ENCODE data around the gene MYF5.

The MYF5 gene

DNA sequence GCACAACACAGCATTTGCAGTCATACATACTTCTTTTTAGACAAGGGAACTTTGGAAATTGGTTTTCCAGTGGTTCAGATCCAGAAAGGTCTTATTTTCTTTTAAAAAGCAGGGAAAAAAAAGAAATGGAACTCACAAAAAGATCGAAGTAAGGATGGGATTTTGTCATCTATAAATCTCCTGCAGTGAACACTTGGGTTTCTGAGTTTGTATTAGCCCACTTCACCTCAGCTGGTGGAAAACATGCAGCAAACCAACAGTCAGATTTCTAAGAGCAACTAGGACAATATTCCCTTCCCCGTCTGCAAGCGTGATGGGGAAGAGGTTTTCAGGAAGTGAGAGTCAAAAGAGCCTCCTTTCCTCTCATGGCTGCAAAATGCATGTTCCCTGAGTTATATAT is 4.6 kb downstream of the MYF5 start:
- TF ChIP-seq CTCF (IDR thresholded peaks at IDR 0.05) = no peak
- Mint-ChIP-seq H3K27me3 (ENCODE audit: low read depth, poor library complexity) (peaks cover 11% of the 10 kb centered on the region), H3K9me3 (no peaks in the 10 kb centered on the region), H3K4me1 (peaks cover 6% of the 10 kb centered on the region), H3K27ac (no peak overlapping the region), H3K36me3 (ENCODE audit: low read depth) (no peaks in the 10 kb centered on the region), H3K4me3 (no peak overlapping the region)
- DNase-seq = no peak

DNA sequence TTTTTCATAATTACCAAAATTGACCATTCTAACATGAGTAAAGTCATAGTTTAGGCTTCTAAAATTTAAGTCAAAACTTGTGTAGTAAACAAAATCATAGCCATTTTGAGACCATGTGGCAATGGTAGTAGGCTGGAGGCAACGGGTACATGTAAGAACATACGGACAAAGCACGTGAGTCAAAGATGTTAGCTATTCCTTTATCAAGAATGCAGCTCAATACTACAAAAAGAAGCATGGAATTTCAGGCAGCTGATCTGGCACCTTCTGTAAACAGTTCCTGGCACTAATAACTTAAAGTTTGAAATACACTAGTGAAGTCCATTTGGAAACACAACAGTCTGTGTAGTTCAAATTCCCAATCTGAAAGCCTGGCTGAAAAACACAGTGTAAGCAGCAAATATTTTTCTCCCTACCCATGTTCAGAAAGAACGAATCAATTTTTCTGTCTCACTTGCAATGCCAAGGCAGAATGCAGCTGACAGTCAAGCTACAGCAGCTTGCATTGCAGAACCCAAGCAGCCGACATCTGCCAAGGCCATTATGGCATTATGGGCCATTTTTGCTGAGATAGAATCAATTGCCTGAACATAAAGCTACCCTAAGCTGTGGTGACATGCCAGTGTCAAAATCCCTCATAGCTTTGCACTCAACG is 29.3 kb downstream of the MYF5 start:
- H3K27me3 Mint-ChIP-seq (ENCODE audit: low read depth, poor library complexity) = peaks cover 5% of the 10 kb centered on the region
- peaks cover 6% of the 10 kb centered on the region for H3K4me1 Mint-ChIP-seq
- TF ChIP-seq CTCF (IDR thresholded peaks at IDR 0.05) = no peak
- no peak overlapping the region for H3K4me3 Mint-ChIP-seq
- H3K9me3 Mint-ChIP-seq = no peaks in the 10 kb centered on the region
- H3K36me3 Mint-ChIP-seq (ENCODE audit: low read depth) = no peaks in the 10 kb centered on the region
- DNase-seq = no peak
- H3K27ac Mint-ChIP-seq = no peak overlapping the region

DNA sequence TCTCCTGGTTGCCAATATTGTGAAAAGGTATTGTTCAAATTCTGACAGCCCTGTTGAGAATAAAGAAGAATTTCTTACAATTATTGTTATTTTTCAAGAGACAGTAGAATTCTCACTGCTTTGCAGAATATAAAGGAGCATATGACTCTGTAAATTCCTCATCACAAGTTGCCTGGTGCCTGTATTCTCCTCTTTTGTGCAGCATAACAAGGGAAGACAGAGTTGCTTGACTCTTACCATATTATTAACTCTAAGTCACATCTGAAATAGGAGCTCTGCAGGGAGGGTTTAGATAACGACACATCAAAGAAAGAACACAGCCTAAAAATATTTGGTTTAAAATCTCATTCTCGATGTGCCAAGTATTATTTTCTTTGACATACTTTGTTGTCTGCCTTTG is 31.1 kb downstream of the MYF5 start:
- no peaks in the 10 kb centered on the region for H3K9me3 Mint-ChIP-seq
- H3K4me3 Mint-ChIP-seq = no peak overlapping the region
- no peak for DNase-seq
- H3K27ac Mint-ChIP-seq = no peak overlapping the region
- H3K4me1 Mint-ChIP-seq = no peaks in the 10 kb centered on the region
- no peaks in the 10 kb centered on the region for H3K36me3 Mint-ChIP-seq (ENCODE audit: low read depth)
- peaks cover 5% of the 10 kb centered on the region for H3K27me3 Mint-ChIP-seq (ENCODE audit: low read depth, poor library complexity)
- TF ChIP-seq CTCF (IDR thresholded peaks at IDR 0.05) = no peak

DNA sequence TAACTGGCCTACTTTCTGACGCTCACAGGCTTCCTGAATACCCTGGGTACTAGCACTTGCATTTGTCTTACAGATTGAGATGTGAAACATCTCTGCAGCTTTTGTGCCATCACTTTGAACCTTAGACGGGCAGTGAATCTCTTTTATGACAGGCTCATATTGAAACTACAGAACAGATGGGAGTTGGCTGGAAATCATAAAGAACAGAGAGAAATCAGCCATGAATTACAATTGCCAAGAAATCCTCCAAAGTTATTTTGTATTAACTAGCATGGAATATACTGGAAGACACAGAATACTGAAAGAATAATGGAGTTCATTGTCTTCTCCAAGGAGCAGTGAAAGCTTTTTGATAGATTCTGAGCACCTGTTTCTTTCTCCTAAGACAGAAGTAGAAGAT is 32.7 kb downstream of the MYF5 start:
- Mint-ChIP-seq H3K27ac (no peak overlapping the region), H3K4me3 (no peak overlapping the region), H3K9me3 (no peaks in the 10 kb centered on the region), H3K36me3 (ENCODE audit: low read depth) (no peaks in the 10 kb centered on the region), H3K4me1 (no peaks in the 10 kb centered on the region), H3K27me3 (ENCODE audit: low read depth, poor library complexity) (peaks cover 5% of the 10 kb centered on the region)
- no peak for DNase-seq
- no peak for TF ChIP-seq CTCF (IDR thresholded peaks at IDR 0.05)

DNA sequence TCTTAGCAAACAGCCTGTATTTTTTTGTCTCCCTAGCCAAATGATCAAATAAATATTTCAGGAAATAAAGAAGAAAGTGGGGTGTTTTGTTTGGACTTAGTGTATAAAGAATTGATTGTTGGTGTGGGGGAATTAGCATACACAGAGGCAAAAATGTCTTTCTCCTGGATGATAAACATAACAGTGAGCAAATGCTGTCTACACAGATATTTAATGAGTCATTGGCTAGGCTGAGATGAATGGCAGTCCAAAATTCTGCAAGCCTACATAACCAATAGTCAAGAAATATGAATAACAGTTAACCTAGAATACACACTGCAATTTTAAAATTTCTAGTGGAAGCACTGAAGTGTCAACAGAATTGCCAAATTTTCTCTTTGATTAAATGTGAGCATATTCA is 35.8 kb downstream of the MYF5 start:
- TF ChIP-seq CTCF (IDR thresholded peaks at IDR 0.05) = no peak
- no peak for DNase-seq
- H3K27ac Mint-ChIP-seq = no peak overlapping the region

GRCh38 chr12:80754274-80754673 is 37.6 kb downstream of the MYF5 start:
- no peaks in the 10 kb centered on the region for H3K4me1 Mint-ChIP-seq
- TF ChIP-seq CTCF (IDR thresholded peaks at IDR 0.05) = no peak
- no peaks in the 10 kb centered on the region for H3K9me3 Mint-ChIP-seq

More for the DNA sequence above, 35.8 kb downstream of the MYF5 start:
- H3K9me3 Mint-ChIP-seq = no peaks in the 10 kb centered on the region
- no peak overlapping the region for H3K4me3 Mint-ChIP-seq
- H3K27me3 Mint-ChIP-seq (ENCODE audit: low read depth, poor library complexity) = peaks cover 5% of the 10 kb centered on the region
- H3K36me3 Mint-ChIP-seq (ENCODE audit: low read depth) = no peaks in the 10 kb centered on the region
- H3K4me1 Mint-ChIP-seq = no peaks in the 10 kb centered on the region

More at GRCh38 chr12:80754274-80754673, 37.6 kb downstream of the MYF5 start:
- no peaks in the 10 kb centered on the region for H3K27me3 Mint-ChIP-seq (ENCODE audit: low read depth, poor library complexity)
- no peak overlapping the region for H3K27ac Mint-ChIP-seq
- DNase-seq = no peak
- H3K36me3 Mint-ChIP-seq (ENCODE audit: low read depth) = no peaks in the 10 kb centered on the region
- no peak overlapping the region for H3K4me3 Mint-ChIP-seq
